Measurements from ENCODE around the gene LSAMP.

DNA sequence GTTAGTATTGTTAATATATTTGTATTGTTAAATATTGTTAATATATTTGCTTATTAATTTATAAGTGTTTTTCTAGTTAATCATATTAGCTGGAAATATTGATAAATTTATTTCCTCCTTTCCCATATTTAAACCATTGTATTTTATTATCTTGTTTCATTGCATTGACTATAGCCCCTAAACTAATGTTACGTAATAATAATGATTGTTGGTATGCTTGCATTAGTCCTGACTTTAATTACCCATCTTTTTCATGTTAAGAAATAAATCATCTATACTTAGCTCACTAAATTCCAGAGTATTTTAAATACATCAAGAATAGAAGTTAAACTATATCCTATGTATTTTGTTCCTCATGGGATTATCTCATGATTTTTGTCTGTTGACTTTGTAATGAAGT is 368.2 kb downstream of the LSAMP start:
- no peak for TF ChIP-seq EZH2 (IDR thresholded peaks at IDR 0.05; ENCODE audit: borderline replicate concordance, insufficient read depth, low read depth, low read length, poor library complexity, severe bottlenecking)
- TF ChIP-seq, protein P1, sequence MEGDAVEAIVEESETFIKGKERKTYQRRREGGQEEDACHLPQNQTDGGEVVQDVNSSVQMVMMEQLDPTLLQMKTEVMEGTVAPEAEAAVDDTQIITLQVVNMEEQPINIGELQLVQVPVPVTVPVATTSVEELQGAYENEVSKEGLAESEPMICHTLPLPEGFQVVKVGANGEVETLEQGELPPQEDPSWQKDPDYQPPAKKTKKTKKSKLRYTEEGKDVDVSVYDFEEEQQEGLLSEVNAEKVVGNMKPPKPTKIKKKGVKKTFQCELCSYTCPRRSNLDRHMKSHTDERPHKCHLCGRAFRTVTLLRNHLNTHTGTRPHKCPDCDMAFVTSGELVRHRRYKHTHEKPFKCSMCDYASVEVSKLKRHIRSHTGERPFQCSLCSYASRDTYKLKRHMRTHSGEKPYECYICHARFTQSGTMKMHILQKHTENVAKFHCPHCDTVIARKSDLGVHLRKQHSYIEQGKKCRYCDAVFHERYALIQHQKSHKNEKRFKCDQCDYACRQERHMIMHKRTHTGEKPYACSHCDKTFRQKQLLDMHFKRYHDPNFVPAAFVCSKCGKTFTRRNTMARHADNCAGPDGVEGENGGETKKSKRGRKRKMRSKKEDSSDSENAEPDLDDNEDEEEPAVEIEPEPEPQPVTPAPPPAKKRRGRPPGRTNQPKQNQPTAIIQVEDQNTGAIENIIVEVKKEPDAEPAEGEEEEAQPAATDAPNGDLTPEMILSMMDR (IDR thresholded peaks at IDR 0.05): no peak
